Measurements from ENCODE around the gene ABCB11.
"Not testable (repeated sequence)": the region's sequence is repeated elsewhere in the genome, so short reads cannot be mapped to it uniquely, and the experiment has no call there.

The ABCB11 gene

DNA sequence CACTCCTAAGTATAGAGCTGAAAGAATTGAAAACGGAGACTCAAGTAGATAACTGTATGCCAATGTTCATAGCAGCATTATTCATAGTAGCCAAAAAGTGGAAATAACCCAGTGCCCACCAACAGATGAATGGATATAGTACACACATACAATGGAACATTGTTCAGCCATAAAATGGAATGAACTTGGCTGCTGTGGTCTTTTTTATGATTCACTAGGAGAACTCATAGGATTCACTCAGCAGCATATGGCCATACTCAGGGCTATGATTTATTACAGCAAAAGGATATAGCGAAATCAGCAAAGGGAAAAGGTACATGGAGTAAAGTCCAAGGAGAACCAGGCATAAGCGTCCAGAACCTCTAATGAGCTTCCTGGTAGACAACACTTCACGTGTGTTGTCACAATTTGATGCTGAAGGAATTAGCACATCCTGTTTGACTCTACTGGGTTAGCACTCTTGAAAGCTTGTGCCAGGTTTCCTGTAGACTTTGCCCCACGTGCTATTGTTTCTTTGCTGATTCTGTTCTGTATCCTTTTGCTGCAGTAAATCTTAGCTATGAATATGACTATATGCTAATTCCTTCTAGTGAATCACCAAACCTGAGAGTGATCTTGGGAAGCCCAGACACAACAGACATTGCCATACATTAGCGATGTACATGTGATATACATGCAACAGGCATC lies 156.6 kb downstream of the ABCB11 start:
- DNase-seq, result no peak

DNA sequence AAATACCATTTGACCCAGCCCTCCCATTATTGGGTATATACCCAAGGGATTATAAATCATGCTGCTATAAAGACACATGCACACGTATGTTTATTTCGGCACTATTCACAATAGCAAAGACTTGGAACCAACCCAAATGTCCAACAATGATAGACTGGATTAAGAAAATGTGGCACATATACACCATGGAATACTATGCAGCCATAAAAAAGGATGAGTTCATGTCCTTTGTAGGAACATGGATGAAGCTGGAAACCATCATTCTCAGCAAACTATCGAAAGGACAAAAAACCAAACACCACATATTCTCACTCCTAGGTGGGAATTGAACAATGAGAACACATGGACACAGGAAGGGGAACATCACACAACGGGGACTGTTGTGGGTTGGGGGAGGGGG lies 160.3 kb downstream of the ABCB11 start:
- not testable (repeated sequence) for DNase-seq
